Mammary epithelial cell (primary cell): Measurements from ENCODE around the gene ARL6IP4.

ENCODE experiments used
- CTCF ChIP-seq, 2 donors: IDR thresholded peaks in 1 of 2; conservative IDR thresholded peaks in 1 of 2; 2 replicates each; pipeline ENCODE4 v1.5.1; 2011 to 2012; ENCODE audit warnings: inconsistent platforms in 2 of 2, low read length in 2 of 2, mild to moderate bottlenecking in 2 of 2, control low read depth in 1 of 2, low read depth in 1 of 2; ENCODE audit not compliant: insufficient read depth in 1 of 2; ENCODE audit errors: extremely low read depth in 1 of 2
- EZH2 ChIP-seq: IDR thresholded peaks from 2 replicates; pipeline ENCODE4 v1.6.1; 2012; ENCODE audit warnings: low read length, inconsistent platforms, borderline replicate concordance

- no peak for TF ChIP-seq CTCF (conservative IDR thresholded peaks at IDR 0.05 in 1 of 2, IDR thresholded peaks at IDR 0.05 in 1 of 2; ENCODE audit: extremely low read depth in 1 of 2, insufficient read depth in 1 of 2, low read depth in 1 of 2, low read length in 2 of 2)
- no peak for TF ChIP-seq EZH2
Measured at GRCh38 chr12:123031171-123031845, 50.8 kb downstream of the ARL6IP4 start.
